ENCODE measurements around the gene NAP1L2. TPM values are rescaled to one million over a fixed set of nuclear protein-coding genes. Genes with fewer than 3 reads are reported as not detected.

Gene NAP1L2
- total and polyA plus RNA-seq, 2 donors (not counting 3 experiments of a cell fraction or from before 2014, with no cell fraction given): 0.23 to 1.1 TPM

DNA sequence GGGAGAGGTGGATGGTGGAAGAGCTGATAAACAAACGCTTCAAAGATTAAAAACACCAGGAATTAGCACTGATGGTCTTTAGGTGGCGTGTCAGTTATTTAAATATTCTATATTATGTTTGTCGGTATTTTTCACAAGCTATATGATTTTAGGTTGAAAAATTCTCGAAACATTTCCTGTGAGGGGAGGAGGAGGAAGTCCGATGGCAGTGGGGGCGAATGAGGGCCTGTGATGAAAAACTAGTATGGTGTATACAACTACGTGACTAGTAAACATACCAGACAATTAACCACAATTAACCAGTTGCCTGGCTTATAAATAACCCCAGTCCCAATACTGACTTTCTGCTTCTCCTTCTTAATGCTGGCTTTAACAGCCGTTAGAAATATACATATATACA lies 595 bp upstream of the NAP1L2 start:
- Histone ChIP-seq H3K9me3 (replicated peaks; ENCODE audit: control insufficient read depth, insufficient read depth, low read length) (no peaks in the 10 kb centered on the region), H3K79me2 (ENCODE audit: control insufficient read depth, insufficient read depth, low read length) (no peaks in the 10 kb centered on the region), H3K9me1 (replicated peaks; ENCODE audit: control insufficient read depth, extremely low read depth, insufficient read depth, low read length) (no peaks in the 10 kb centered on the region), H4K20me1 (replicated peaks; ENCODE audit: control insufficient read depth, extremely low read depth, insufficient read depth, low read length) (no peaks in the 10 kb centered on the region), H3K4me2 (ENCODE audit: insufficient read depth, low read length) (peak overlapping the region; percentile 74), H3K9ac (replicated peaks; ENCODE audit: extremely low read depth, insufficient read depth, low read length) (no peak overlapping the region), H3K4me1 (ENCODE audit: control insufficient read depth, extremely low read depth, insufficient read depth, low read length) (peaks cover 3% of the 10 kb centered on the region), H3K27me3 (ENCODE audit: control insufficient read depth in 2 of 2, insufficient read depth in 2 of 2, low read length in 2 of 2) (no peaks in the 10 kb centered on the region), H3K36me3 (ENCODE audit: control insufficient read depth in 2 of 2, extremely low read depth in 1 of 2, insufficient read depth in 2 of 2, low read length in 2 of 2) (no peaks in the 10 kb centered on the region), H3K4me3 (replicated peaks in 1 of 3; ENCODE audit: insufficient read depth in 1 of 3, low read depth in 1 of 3, low read length in 3 of 3) (peak overlapping the region in 1 of 3 experiments; percentile 50), H3K27ac (ENCODE audit: insufficient read depth, low read depth, low read length) (no peak overlapping the region), H2AFZ (ENCODE audit: low read depth, low read length) (no peak overlapping the region)
- dilution Hi-C loops (cut with MboI; ENCODE audit: extremely low pct_ligation_motif_present, low sequenced_read_pairs): no loop called here
- no peak for DNase-seq (ENCODE audit: low read depth, low spot score)
- ChIA-PET CTCF (no interaction called here), POLR2A (no interaction called here)
- FAIRE-seq: no peak
- BruUV-seq (replicated peaks): no TSS peak
- TF ChIP-seq FOS (IDR thresholded peaks at IDR 0.05; ENCODE audit: borderline replicate concordance, insufficient read depth, low read length) (no peak), EZH2 (IDR thresholded peaks at IDR 0.05; ENCODE audit: borderline replicate concordance, low read depth, low read length, severe bottlenecking) (no peak)
- TF ChIP-seq, protein P1, sequence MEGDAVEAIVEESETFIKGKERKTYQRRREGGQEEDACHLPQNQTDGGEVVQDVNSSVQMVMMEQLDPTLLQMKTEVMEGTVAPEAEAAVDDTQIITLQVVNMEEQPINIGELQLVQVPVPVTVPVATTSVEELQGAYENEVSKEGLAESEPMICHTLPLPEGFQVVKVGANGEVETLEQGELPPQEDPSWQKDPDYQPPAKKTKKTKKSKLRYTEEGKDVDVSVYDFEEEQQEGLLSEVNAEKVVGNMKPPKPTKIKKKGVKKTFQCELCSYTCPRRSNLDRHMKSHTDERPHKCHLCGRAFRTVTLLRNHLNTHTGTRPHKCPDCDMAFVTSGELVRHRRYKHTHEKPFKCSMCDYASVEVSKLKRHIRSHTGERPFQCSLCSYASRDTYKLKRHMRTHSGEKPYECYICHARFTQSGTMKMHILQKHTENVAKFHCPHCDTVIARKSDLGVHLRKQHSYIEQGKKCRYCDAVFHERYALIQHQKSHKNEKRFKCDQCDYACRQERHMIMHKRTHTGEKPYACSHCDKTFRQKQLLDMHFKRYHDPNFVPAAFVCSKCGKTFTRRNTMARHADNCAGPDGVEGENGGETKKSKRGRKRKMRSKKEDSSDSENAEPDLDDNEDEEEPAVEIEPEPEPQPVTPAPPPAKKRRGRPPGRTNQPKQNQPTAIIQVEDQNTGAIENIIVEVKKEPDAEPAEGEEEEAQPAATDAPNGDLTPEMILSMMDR (IDR thresholded peaks at IDR 0.05; ENCODE audit: extremely low read depth in 1 of 2, insufficient read depth in 1 of 2, low read depth in 1 of 2, low read length in 2 of 2): no peak
- intact Hi-C loops (cut with micrococcal nuclease): no loop called here

DNA sequence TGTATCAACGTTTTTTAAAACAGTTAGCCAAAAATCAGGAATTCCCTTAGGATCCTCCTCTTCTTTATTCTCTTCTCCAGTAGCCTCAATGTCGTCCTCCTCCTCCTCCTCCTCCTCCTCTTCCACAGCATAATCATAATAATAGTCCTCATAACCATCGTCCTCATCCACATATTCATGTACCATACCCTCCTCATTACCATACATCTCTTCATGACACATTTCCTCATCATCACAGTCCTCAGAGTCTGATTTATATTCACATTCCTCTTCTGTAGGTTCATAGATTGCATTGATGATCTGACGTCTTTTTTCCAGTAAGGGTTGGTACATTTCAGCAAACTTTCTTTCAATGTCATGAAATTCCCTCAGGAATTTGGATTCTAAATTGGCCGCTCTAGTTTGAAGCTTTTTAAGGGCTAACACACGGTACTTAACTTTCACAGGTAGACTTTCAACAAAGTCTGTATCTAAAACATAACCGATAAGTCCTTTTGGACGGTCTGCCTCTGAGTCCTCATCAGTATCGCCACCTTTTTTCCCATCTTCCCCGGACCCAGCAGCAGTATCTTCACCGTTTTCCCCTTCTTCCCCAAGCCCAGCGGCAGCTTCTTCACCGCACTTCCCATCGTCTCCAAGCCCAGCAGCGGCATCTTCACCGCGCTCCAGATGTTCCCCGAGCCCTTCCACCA lies 771 bp downstream of the NAP1L2 start:
- BruUV-seq (replicated peaks): no TSS peak
- Histone ChIP-seq H3K36me3 (ENCODE audit: control insufficient read depth in 2 of 2, extremely low read depth in 1 of 2, insufficient read depth in 2 of 2, low read length in 2 of 2) (no peaks in the 10 kb centered on the region), H3K9me1 (replicated peaks; ENCODE audit: control insufficient read depth, extremely low read depth, insufficient read depth, low read length) (no peaks in the 10 kb centered on the region), H4K20me1 (replicated peaks; ENCODE audit: control insufficient read depth, extremely low read depth, insufficient read depth, low read length) (no peaks in the 10 kb centered on the region), H2AFZ (ENCODE audit: low read depth, low read length) (peak overlapping the region; percentile 42), H3K27me3 (ENCODE audit: control insufficient read depth in 2 of 2, insufficient read depth in 2 of 2, low read length in 2 of 2) (no peaks in the 10 kb centered on the region), H3K27ac (ENCODE audit: insufficient read depth, low read depth, low read length) (no peak overlapping the region), H3K4me3 (replicated peaks in 1 of 3; ENCODE audit: insufficient read depth in 1 of 3, low read depth in 1 of 3, low read length in 3 of 3) (peak overlapping the region in 2 of 3 experiments; percentile 30 to 50), H3K9me3 (replicated peaks; ENCODE audit: control insufficient read depth, insufficient read depth, low read length) (no peaks in the 10 kb centered on the region), H3K4me1 (ENCODE audit: control insufficient read depth, extremely low read depth, insufficient read depth, low read length) (peaks cover 3% of the 10 kb centered on the region), H3K79me2 (ENCODE audit: control insufficient read depth, insufficient read depth, low read length) (no peaks in the 10 kb centered on the region), H3K4me2 (ENCODE audit: insufficient read depth, low read length) (peak overlapping the region; percentile 74), H3K9ac (replicated peaks; ENCODE audit: extremely low read depth, insufficient read depth, low read length) (no peak overlapping the region)
- DNase-seq (ENCODE audit: low read depth, low spot score) (no peak), FAIRE-seq (peak; percentile 4)
- CTCF ChIA-PET: no interaction called here
- TF ChIP-seq JUN (IDR thresholded peaks at IDR 0.05; ENCODE audit: borderline replicate concordance, insufficient read depth, insufficient read length, low read depth) (no peak), FOS (IDR thresholded peaks at IDR 0.05; ENCODE audit: borderline replicate concordance, insufficient read depth, low read length) (no peak), GATA2 (IDR thresholded peaks at IDR 0.05; ENCODE audit: insufficient read depth, insufficient read length, low read depth, low read length) (no peak), POLR2AphosphoS5 (IDR thresholded peaks at IDR 0.05; ENCODE audit: insufficient read depth, low read depth, low read length) (no peak), MYC (IDR thresholded peaks at IDR 0.05; ENCODE audit: low read depth, low read length) (no peak), POLR2A (IDR thresholded peaks at IDR 0.05; ENCODE audit: low read depth, low read length) (no peak), EZH2 (IDR thresholded peaks at IDR 0.05; ENCODE audit: borderline replicate concordance, low read depth, low read length, severe bottlenecking) (no peak)
- TF ChIP-seq, protein P2, sequence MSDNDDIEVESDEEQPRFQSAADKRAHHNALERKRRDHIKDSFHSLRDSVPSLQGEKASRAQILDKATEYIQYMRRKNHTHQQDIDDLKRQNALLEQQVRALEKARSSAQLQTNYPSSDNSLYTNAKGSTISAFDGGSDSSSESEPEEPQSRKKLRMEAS (IDR thresholded peaks at IDR 0.05; ENCODE audit: insufficient read depth, insufficient read length): no peak
- TF ChIP-seq, protein P1 (IDR thresholded peaks at IDR 0.05; ENCODE audit: extremely low read depth in 1 of 2, insufficient read depth in 1 of 2, low read depth in 1 of 2, low read length in 2 of 2): no peak
- dilution Hi-C loops (cut with MboI; ENCODE audit: extremely low pct_ligation_motif_present, low sequenced_read_pairs) (no loop called here), intact Hi-C loops (cut with micrococcal nuclease) (no loop called here)
- POLR2A ChIA-PET: no interaction called here
